Esophagus (tissue), 2 donors: Measurements from ENCODE around the gene PSMC3IP. TPM values are rescaled to one million over a fixed set of nuclear protein-coding genes. Genes with fewer than 3 reads are reported as not detected.

Source experiments
- polyA plus RNA-seq, 2 donors: library from polyadenylated mRNA; stranded (reverse); fragments of 200-250 nt; gene quantifications; one replicate each; pipeline ENCODE4 v1.2.3, GENCODE V29; 2013
- donor health status: healthy with polysubstance abuse.
- donor health status: Bipolar disorder and iron deficiency.

PSMC3IP gene
- polyA plus RNA-seq, 2 donors, result 6.4 to 7.2 TPM

Other genes with a start within 250 kb of the PSMC3IP start
- gene STAT3, start 189.3 kb downstream of the PSMC3IP start, polyA plus RNA-seq, result 10 to 100 TPM; 30.8 to 64.2 TPM
- 10 to 100 TPM; 40.0 to 60.4 TPM for gene CAVIN1, start 154.5 kb downstream of the PSMC3IP start, polyA plus RNA-seq
- gene ATP6V0A1, start 118.9 kb downstream of the PSMC3IP start, polyA plus RNA-seq, result 10 to 100 TPM; 27.0 to 27.5 TPM
- gene NAGLU, start 41.5 kb downstream of the PSMC3IP start, polyA plus RNA-seq, result 10 to 100 TPM; 17.6 to 18.8 TPM
- gene HSD17B1, start 24.8 kb downstream of the PSMC3IP start, polyA plus RNA-seq, result 1 to 10 TPM; 4.0 to 9.0 TPM
- 10 to 100 TPM; 58.2 to 62.1 TPM for gene COASY, start 15.6 kb downstream of the PSMC3IP start, polyA plus RNA-seq
- gene MLX, start 10.6 kb downstream of the PSMC3IP start, polyA plus RNA-seq, result 10 to 100 TPM; 36.8 to 38.3 TPM
- 10 to 100 TPM; 15.3 to 28.5 TPM for gene RETREG3, start 31.6 kb upstream of the PSMC3IP start, polyA plus RNA-seq
- gene TUBG1, start 32.0 kb upstream of the PSMC3IP start, polyA plus RNA-seq, result 10 to 100 TPM; 27.2 to 49.9 TPM
- 10 to 100 TPM in 1 of 2 donors, 1 to 10 TPM in 1; 7.6 to 12.0 TPM for gene TUBG2, start 81.6 kb upstream of the PSMC3IP start, polyA plus RNA-seq
- gene PLEKHH3, start 99.3 kb upstream of the PSMC3IP start, polyA plus RNA-seq, result 10 to 100 TPM; 49.4 to 84.6 TPM
- gene CCR10, start 104.1 kb upstream of the PSMC3IP start, polyA plus RNA-seq, result under 1 TPM; 0.22 to 0.42 TPM
- 1 to 10 TPM; 1.3 to 1.5 TPM for gene CNTNAP1, start 104.8 kb upstream of the PSMC3IP start, polyA plus RNA-seq
- gene EZH1, start 167.3 kb upstream of the PSMC3IP start, polyA plus RNA-seq, result 10 to 100 TPM; 15.6 to 19.8 TPM
- gene RAMP2, start 183.5 kb upstream of the PSMC3IP start, polyA plus RNA-seq, result 10 to 100 TPM in 1 of 2 donors, 1 to 10 TPM in 1; 7.5 to 13.5 TPM
- 100 to 1,000 TPM in 1 of 2 donors, 10 to 100 TPM in 1; 42.8 to 123 TPM for gene VPS25, start 195.7 kb upstream of the PSMC3IP start, polyA plus RNA-seq
- gene WNK4, start 202.9 kb upstream of the PSMC3IP start, polyA plus RNA-seq, result 10 to 100 TPM in 1 of 2 donors, 1 to 10 TPM in 1; 6.7 to 12.8 TPM
- 100 to 1,000 TPM in 1 of 2 donors, 10 to 100 TPM in 1; 89.9 to 185 TPM for gene COA3, start 221.0 kb upstream of the PSMC3IP start, polyA plus RNA-seq
- under 1 TPM; 0.18 TPM for gene CNTD1, start 221.1 kb upstream of the PSMC3IP start, polyA plus RNA-seq
- gene BECN1, start 246.6 kb upstream of the PSMC3IP start, polyA plus RNA-seq, result 10 to 100 TPM; 29.1 to 53.9 TPM